Right lobe of liver (tissue), 6 donors: ENCODE results near the gene KRT16. TPM values are rescaled to one million over a fixed set of nuclear protein-coding genes. Genes with fewer than 3 reads are reported as not detected.

Experiments
- ATAC-seq, 4 donors: fragments of 200-7000 bp; cut with Tn5 transposase; one replicate each; pipeline ENCODE4 v1.9.1; 2020; ENCODE audit warnings: mild to moderate bottlenecking in 4 of 4, moderate library complexity in 4 of 4
- DNase-seq, 3 donors: peaks; one replicate each; pipeline ENCODE4 v3.0.0-alpha.2; 2020
- H3K27ac ChIP-seq, 3 donors: fragments of 200-600 bp; one replicate each; pipeline ENCODE4 v1.8.0; 2022
- H3K27me3 ChIP-seq, 2 donors: fragments of 200-600 bp; one replicate each; pipeline ENCODE4 v1.8.0; 2022
- H3K36me3 ChIP-seq, 4 donors: fragments of 200-600 bp; sonication (generic) in 1 of 4; one replicate each; pipeline versions ENCODE4 v1.5.1 to v1.8.0; 2017 to 2022; ENCODE audit warnings: control low read depth in 1 of 4
- H3K4me1 ChIP-seq, 4 donors: fragments of 200-600 bp; sonication (generic) in 1 of 4; one replicate each; pipeline versions ENCODE4 v1.5.1 to v1.8.0; 2017 to 2022; ENCODE audit warnings: control low read depth in 1 of 4
- H3K4me3 ChIP-seq, 3 donors: fragments of 200-600 bp; one replicate each; pipeline ENCODE4 v1.8.0; 2022
- H3K9me3 ChIP-seq, 4 donors: fragments of 200-600 bp; sonication (generic) in 1 of 4; one replicate each; pipeline versions ENCODE4 v1.5.1 to v1.8.0; 2017 to 2022; ENCODE audit warnings: control low read depth in 1 of 4
- CTCF ChIP-seq, 4 donors: fragments of 200-600 bp in 3 of 4; fragments of 450-650 bp in 1 of 4; IDR thresholded peaks; one replicate each; pipeline versions ENCODE4 v1.5.1 to v1.8.0; 2016 to 2022; ENCODE audit warnings: antibody characterized with exemption in 4 of 4, mild to moderate bottlenecking in 2 of 4
- POLR2A ChIP-seq: fragments of 450-650 bp; IDR thresholded peaks from one replicate; pipeline ENCODE4 v1.6.1; 2017; ENCODE audit warnings: antibody characterized with exemption, mild to moderate bottlenecking
- WGBS: methylation state at CpG from one replicate; pipeline ENCODE4 v1.1.6; 2018; ENCODE audit warnings: low coverage, low lambda C conversion rate; ENCODE audit not compliant: insufficient coverage; ENCODE audit errors: missing lambda C conversion rate; 5-methylcytosine and 5-hydroxymethylcytosine counted together
- intact Hi-C, 2 donors: fragments of 100-400 bp; cut with DNase I; formaldehyde crosslinking; loops; one replicate each; pipeline versions ENCODE4 v1.11.2 to v1.14.1; 2022
- total RNA-seq, 6 experiments: library from RNA; depleted of rRNA in 2 of 6; stranded (reverse); fragments of >200 nt in 2 of 6; fragmentation: NEBNext Ultra II Directional in 3 of 6; extraction: Animal tissue kit (Norgen Biotek cat#: 25700) in 3 of 6; gene quantifications; one replicate each; pipeline versions ENCODE4 v1.1.0 to v1.2.4, GENCODE V29; 2016 to 2023
- donor health status: DM: no; HTN: yes; CAD: no.
- donor health status: DM: no; HTN: no; CAD: no.
- donor health status: DM: no; HTN: no; CAD: no.
- donor health status: DM: no; HTN: yes; CAD: no.
- donor health status: DM: no; HTN: yes; CAD: no.

The KRT16 gene
- total RNA-seq, 6 experiments from 2014 or later = not detected

GRCh38 chr17:41575336-41575735 lies 37.2 kb downstream of the KRT16 start:
- ATAC-seq = no peak
- 23% methylated on average over 3 of the region's 3 CpGs for WGBS

GRCh38 chr17:41571561-41572434 lies 40.8 kb downstream of the KRT16 start, which contains the start of gene KRT9:
Gene KRT9, minus strand, starts transcription at chr17:41572059. Its CDS starts 67 bp downstream, at chr17:41571992.
- TF ChIP-seq CTCF (IDR thresholded peaks at IDR 0.05) (no peak), POLR2A (no peak)
- H3K4me3 ChIP-seq = no peak within 1 kb of the TSS
- intact Hi-C loops = no loop called here
- H3K27ac ChIP-seq = no peak within 1 kb of the TSS
- H3K4me1 ChIP-seq = no peaks in the 10 kb centered on the region
- ATAC-seq (no peak), DNase-seq (no peak)
- 81% methylated on average over 10 of the region's 24 CpGs for WGBS
- H3K9me3 ChIP-seq = no peaks in the 10 kb centered on the region
- no peaks in the 10 kb centered on the region for H3K36me3 ChIP-seq
- no peaks in the 10 kb centered on the region for H3K27me3 ChIP-seq

More at GRCh38 chr17:41575336-41575735, 37.2 kb downstream of the KRT16 start:
- H3K27ac ChIP-seq = no peak overlapping the region
- intact Hi-C loops = no loop called here
- DNase-seq = no peak
- no peak overlapping the region for H3K4me3 ChIP-seq
- no peaks in the 10 kb centered on the region for H3K27me3 ChIP-seq
- no peaks in the 10 kb centered on the region for H3K9me3 ChIP-seq
- H3K36me3 ChIP-seq = no peaks in the 10 kb centered on the region
- no peak for TF ChIP-seq CTCF (IDR thresholded peaks at IDR 0.05)
- TF ChIP-seq POLR2A = no peak
- no peaks in the 10 kb centered on the region for H3K4me1 ChIP-seq

GRCh38 chr17:41567317-41567716 lies 45.2 kb downstream of the KRT16 start:
- intact Hi-C loops = no loop called here

GRCh38 chr17:41565338-41565737 lies 47.2 kb downstream of the KRT16 start:
- Histone ChIP-seq H3K36me3 (no peaks in the 10 kb centered on the region), H3K27me3 (no peaks in the 10 kb centered on the region), H3K4me1 (no peaks in the 10 kb centered on the region), H3K9me3 (no peaks in the 10 kb centered on the region), H3K27ac (no peak overlapping the region), H3K4me3 (no peak overlapping the region)
- no peak for ATAC-seq
- intact Hi-C loops = no loop called here
- TF ChIP-seq CTCF (IDR thresholded peaks at IDR 0.05) = no peak
- no peak for TF ChIP-seq POLR2A
- DNase-seq = no peak

More at GRCh38 chr17:41567317-41567716, 45.2 kb downstream of the KRT16 start:
- no peak for ATAC-seq
- H3K27me3 ChIP-seq = no peaks in the 10 kb centered on the region
- TF ChIP-seq POLR2A (no peak), CTCF (IDR thresholded peaks at IDR 0.05) (no peak)
- H3K4me1 ChIP-seq = no peaks in the 10 kb centered on the region
- no peak overlapping the region for H3K4me3 ChIP-seq
- no peaks in the 10 kb centered on the region for H3K9me3 ChIP-seq
- no peak overlapping the region for H3K27ac ChIP-seq
- no peak for DNase-seq
- WGBS = 56% methylated on average over 5 of the region's 6 CpGs
- H3K36me3 ChIP-seq = no peaks in the 10 kb centered on the region
